Hematopoietic multipotent progenitor cell treated with erythropoietin and hydrocortisone succinate and interleukin-3 and kit ligand, for 15 days (in vitro differentiated cells): Measurements from ENCODE around the gene DDX39B.

Experiments used
- DNase-seq: peaks from one replicate; pipeline ENCODE4 v3.0.0-alpha.2; 2015; ENCODE audit warnings: low spot score

Gene DDX39B

GRCh38 chr6:31485055-31485454 lies 56.7 kb downstream of the DDX39B start:
- no peak for DNase-seq

GRCh38 chr6:31483392-31483791 lies 58.4 kb downstream of the DDX39B start:
- DNase-seq: no peak

GRCh38 chr6:31480574-31480973 lies 61.2 kb downstream of the DDX39B start:
- DNase-seq: no peak
